Left ventricle myocardium inferior (tissue), 1 donor: ENCODE data around the gene GAB2. TPM values are rescaled to one million over a fixed set of nuclear protein-coding genes. Genes with fewer than 3 reads are reported as not detected.

Experiments
- DNase-seq: peaks from one replicate; pipeline ENCODE4 v3.0.0-alpha.2; 2020
- H3K27ac ChIP-seq: fragments of 200-600 bp; replicated peaks from 2 replicates; pipeline ENCODE4 v1.8.0; 2021
- H3K27me3 ChIP-seq: fragments of 200-600 bp; 2 replicates; pipeline ENCODE4 v1.8.0; 2021; ENCODE audit warnings: low read depth
- H3K36me3 ChIP-seq: fragments of 200-600 bp; 2 replicates; pipeline ENCODE4 v1.8.0; 2021
- H3K4me1 ChIP-seq: fragments of 200-600 bp; 2 replicates; pipeline ENCODE4 v1.8.0; 2021
- H3K4me3 ChIP-seq: fragments of 200-600 bp; 2 replicates; pipeline ENCODE4 v1.8.0; 2021; ENCODE audit warnings: mild to moderate bottlenecking, moderate library complexity
- H3K9me3 ChIP-seq: fragments of 200-600 bp; replicated peaks from 2 replicates; pipeline ENCODE4 v1.8.0; 2021
- intact Hi-C: fragments of 100-400 bp; cut with micrococcal nuclease; formaldehyde crosslinking; loops from one replicate; pipeline ENCODE4 v1.11.0; 2022
- total RNA-seq: library from RNA; stranded (reverse); fragmentation: NEBNext Ultra II Directional; extraction: Animal tissue kit (Norgen Biotek cat#: 25700); gene quantifications from one replicate; pipeline ENCODE4 v1.2.1, GENCODE V29; 2021
- TF ChIP-seq, protein P1 (sequence below): fragments of 200-600 bp; IDR thresholded peaks from 2 replicates; pipeline ENCODE4 v1.8.0; 2021; ENCODE audit warnings: antibody characterized with exemption, mild to moderate bottlenecking, borderline replicate concordance
- donor health status: DM: no; HTN: yes; CAD: no; lungs with severe emphysema.

Gene GAB2
- total RNA-seq, 1 donor from 2014 or later = 27.4 TPM

DNA sequence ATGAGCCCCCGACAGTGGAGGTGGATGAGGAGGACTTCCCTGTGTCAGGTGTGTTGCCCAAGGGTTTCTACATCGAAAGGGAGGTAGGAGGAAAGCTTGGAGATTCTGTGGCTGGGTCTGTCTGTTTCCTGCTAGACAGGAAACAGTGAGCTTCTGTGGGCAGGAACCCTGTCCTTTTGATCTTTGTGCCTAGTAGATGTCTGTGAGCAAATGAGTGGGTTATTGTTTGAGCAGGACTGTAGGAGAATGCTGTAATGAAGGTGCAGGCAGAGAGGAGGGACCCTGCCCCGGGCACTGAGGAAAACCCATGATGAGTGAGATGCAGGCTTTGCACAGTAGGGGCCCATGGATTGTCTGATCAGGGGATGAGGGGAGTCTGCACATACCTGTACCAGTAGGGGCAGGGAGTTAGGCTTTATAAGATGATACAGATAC is 214.9 kb downstream of the GAB2 start:
- intact Hi-C loops = no loop called here
- no peak for DNase-seq
- H3K27ac ChIP-seq = no peak overlapping the region
- H3K9me3 ChIP-seq = no peaks in the 10 kb centered on the region
- no peaks in the 10 kb centered on the region for H3K27me3 ChIP-seq
- no peak overlapping the region for H3K4me3 ChIP-seq
- H3K4me1 ChIP-seq = peaks cover 18% of the 10 kb centered on the region
- H3K36me3 ChIP-seq = peaks cover 33% of the 10 kb centered on the region
- TF ChIP-seq, protein P1, sequence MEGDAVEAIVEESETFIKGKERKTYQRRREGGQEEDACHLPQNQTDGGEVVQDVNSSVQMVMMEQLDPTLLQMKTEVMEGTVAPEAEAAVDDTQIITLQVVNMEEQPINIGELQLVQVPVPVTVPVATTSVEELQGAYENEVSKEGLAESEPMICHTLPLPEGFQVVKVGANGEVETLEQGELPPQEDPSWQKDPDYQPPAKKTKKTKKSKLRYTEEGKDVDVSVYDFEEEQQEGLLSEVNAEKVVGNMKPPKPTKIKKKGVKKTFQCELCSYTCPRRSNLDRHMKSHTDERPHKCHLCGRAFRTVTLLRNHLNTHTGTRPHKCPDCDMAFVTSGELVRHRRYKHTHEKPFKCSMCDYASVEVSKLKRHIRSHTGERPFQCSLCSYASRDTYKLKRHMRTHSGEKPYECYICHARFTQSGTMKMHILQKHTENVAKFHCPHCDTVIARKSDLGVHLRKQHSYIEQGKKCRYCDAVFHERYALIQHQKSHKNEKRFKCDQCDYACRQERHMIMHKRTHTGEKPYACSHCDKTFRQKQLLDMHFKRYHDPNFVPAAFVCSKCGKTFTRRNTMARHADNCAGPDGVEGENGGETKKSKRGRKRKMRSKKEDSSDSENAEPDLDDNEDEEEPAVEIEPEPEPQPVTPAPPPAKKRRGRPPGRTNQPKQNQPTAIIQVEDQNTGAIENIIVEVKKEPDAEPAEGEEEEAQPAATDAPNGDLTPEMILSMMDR = no peak

DNA sequence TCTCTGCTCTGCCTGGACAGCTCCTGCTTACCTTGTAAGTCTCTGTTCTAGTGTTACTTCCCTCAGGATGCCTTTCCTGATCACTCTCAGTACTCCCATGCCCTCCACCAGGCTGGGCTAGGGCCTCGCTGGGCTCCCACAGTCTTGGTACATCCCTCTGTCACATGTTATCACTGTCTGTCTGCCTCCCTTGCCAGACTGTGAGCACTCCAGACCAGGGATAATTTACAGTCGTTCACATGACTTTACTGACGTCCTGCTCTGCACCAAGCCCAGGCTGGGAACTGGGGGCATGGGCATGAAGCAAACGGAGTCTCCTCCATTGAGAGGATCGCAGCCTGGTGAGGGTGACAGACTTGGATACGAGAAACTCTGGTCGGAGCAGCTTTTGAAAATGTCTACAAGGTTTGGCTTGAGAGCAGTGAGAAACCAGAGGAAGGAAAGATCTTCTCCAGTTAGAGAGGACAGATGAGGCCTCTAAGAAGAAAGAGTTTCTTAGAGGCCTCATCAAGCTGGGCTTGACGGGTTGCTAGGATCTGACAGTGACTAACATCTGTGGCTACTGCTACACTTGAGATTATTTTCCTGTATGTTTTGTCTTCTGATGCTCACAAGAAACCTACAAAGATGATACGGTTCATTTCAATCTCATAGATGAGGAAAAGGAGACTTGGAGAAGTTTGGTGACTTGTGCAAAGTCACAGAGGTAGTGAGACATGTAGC is 216.4 kb downstream of the GAB2 start:
- H3K36me3 ChIP-seq = peaks cover 38% of the 10 kb centered on the region
- peaks cover 18% of the 10 kb centered on the region for H3K4me1 ChIP-seq
- DNase-seq = no peak
- peak overlapping the region; percentile 30 for H3K27ac ChIP-seq
- H3K9me3 ChIP-seq = no peaks in the 10 kb centered on the region
- intact Hi-C loops = no loop called here
- H3K4me3 ChIP-seq = no peak overlapping the region
- H3K27me3 ChIP-seq = no peaks in the 10 kb centered on the region
- TF ChIP-seq, protein P1 = no peak

DNA sequence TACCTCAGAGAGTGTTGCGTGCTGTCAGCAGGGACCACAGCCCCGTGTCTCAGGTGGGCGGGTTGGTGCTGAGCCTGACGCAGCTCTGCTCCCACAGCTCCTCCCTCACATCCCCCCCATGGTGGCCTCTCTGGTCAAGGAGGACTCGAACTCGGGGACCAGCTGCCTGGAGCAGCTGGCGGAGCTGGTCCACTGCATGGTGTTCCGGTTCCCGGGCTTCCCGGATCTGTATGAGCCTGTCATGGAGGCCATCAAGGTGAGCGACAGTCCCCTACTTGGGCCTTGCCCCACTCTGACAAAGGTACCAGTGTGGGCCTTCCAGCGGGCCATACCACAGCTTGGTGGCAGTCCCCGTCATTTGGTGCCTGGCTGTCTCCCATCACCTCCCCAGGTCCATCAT is 217.1 kb downstream of the GAB2 start:
- intact Hi-C loops = no loop called here
- Histone ChIP-seq H3K4me1 (peaks cover 18% of the 10 kb centered on the region), H3K36me3 (peaks cover 35% of the 10 kb centered on the region)

DNA sequence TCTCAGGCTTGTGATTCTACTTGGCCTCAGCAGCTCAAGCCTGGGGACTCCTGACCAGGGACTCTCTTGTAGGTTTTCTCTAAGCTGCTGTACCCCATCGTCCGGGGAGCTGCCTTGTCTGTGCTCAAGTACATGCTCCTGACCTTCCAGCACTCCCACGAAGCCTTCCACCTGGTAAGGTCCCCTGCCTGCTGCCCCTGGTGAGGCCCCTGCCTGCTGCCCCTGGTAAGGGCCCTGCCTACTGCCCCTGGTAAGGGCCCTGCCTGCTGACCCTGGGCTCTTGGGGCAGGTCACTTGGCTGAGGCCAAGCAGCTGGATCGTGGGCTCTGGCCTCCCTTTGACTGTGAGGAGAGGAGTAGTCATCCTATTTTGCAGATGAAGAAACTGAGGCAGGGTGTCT is 217.6 kb downstream of the GAB2 start:
- Histone ChIP-seq H3K4me1 (peaks cover 18% of the 10 kb centered on the region), H3K36me3 (peaks cover 31% of the 10 kb centered on the region), H3K27ac (no peak overlapping the region), H3K9me3 (no peaks in the 10 kb centered on the region), H3K4me3 (no peak overlapping the region), H3K27me3 (no peaks in the 10 kb centered on the region)
- intact Hi-C loops = no loop called here
- no peak for DNase-seq
- TF ChIP-seq, protein P1 = no peak

More for the DNA sequence above, 217.1 kb downstream of the GAB2 start:
- TF ChIP-seq, protein P1 = no peak
- Histone ChIP-seq H3K4me3 (no peak overlapping the region), H3K27me3 (no peaks in the 10 kb centered on the region), H3K9me3 (no peaks in the 10 kb centered on the region), H3K27ac (peak overlapping the region; percentile 30)
- DNase-seq = no peak

DNA sequence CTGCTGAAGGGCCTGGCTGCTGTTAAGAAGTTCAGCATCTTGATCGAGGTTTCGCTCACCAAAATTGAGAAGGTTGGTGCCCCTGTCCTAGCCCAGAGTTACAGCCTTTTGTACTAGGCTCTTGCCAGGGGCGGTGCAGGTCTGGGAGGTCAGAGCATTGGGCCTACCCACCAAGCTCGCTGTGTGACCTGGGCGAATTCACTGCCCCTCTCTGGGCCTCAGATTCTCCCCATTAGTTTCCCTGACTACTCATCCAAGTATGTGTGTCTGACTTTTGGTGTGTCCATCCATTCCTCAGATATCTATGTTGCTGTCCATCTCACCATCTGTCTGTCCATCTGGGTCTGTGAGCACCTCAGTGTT is 218.0 kb downstream of the GAB2 start:
- H3K4me1 ChIP-seq = peaks cover 18% of the 10 kb centered on the region
- intact Hi-C loops = no loop called here
- H3K4me3 ChIP-seq = no peak overlapping the region
- DNase-seq = no peak
- H3K27ac ChIP-seq = no peak overlapping the region
- H3K36me3 ChIP-seq = peaks cover 31% of the 10 kb centered on the region
- TF ChIP-seq, protein P1 = no peak
- H3K9me3 ChIP-seq = no peaks in the 10 kb centered on the region
- H3K27me3 ChIP-seq = no peaks in the 10 kb centered on the region
